ENCODE data around the gene KCNAB1.

The KCNAB1 gene

DNA sequence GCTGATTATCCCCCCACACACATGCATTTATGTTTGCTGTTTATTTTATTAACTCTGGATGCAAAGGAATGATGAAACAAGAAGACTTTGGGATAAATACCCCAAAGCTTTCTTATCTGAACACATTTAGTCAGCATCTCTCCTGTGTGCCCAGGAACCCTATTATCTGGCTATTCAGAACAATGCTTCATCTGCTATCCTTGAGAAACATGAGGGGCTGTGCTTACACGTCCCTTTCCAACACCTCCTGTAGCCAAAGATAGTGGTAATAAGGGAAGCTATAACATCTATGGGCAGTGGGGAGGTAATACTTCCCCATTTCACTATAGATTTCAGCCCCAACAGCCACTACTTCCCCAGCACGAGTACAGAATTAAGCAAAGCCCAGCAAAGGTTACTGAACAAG is 339.8 kb downstream of the KCNAB1 start:
- Histone ChIP-seq H3K9me3 (ENCODE audit: control insufficient read depth, insufficient read depth, low read length) (no peaks in the 10 kb centered on the region), H3K4me1 (ENCODE audit: control insufficient read depth, insufficient read depth, low read length) (peaks cover 19% of the 10 kb centered on the region), H3K27me3 (ENCODE audit: control insufficient read depth, insufficient read depth, low read length) (no peaks in the 10 kb centered on the region), H3K36me3 (ENCODE audit: control insufficient read depth, insufficient read depth, low read length) (no peaks in the 10 kb centered on the region), H3K4me3 (ENCODE audit: low read depth, low read length) (no peak overlapping the region), H3K9ac (ENCODE audit: low read depth, low read length) (no peak overlapping the region)

DNA sequence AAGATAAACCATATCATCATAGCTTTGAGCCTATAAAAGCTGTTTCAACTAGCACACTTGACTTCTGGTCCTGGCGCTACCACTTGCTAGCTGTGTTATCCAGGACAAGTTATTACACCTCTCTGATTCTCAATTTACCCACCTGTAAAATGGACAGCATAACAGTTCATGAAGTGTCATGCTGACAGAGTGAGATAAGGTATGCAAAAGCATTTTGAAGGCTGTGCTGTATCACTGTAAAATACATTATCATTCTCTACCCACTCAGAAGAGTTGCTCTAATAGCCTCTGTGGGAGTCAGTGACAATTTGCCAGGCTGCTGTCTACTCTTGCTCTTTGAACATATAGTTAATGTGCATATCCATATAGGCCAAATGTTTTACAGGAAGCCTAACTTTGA is 341.5 kb downstream of the KCNAB1 start:
- Histone ChIP-seq H3K9me3 (ENCODE audit: control insufficient read depth, insufficient read depth, low read length) (no peaks in the 10 kb centered on the region), H3K27me3 (ENCODE audit: control insufficient read depth, insufficient read depth, low read length) (no peaks in the 10 kb centered on the region), H3K36me3 (ENCODE audit: control insufficient read depth, insufficient read depth, low read length) (no peaks in the 10 kb centered on the region), H3K4me1 (ENCODE audit: control insufficient read depth, insufficient read depth, low read length) (peaks cover 15% of the 10 kb centered on the region), H3K9ac (ENCODE audit: low read depth, low read length) (no peak overlapping the region), H3K4me3 (ENCODE audit: low read depth, low read length) (no peak overlapping the region)

DNA sequence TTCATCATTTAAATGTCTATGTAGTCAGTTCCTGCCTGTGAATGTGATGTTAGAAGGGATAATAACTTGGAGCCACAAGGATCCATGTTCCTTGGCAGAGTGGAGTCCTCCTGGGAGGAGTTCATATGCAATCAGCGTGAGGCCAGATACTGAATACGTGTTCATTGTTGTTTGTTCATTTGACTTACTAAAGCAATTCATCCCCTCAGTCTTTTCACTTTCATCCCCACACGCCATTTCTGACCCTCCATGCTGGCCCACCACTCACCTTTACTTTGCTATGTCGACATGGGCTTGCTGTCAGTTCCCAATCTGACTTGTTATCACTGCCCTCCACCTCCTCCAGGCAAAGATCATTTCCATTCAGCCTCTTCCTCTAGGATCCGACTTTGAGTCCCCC is 342.7 kb downstream of the KCNAB1 start:
- Histone ChIP-seq H3K9ac (ENCODE audit: low read depth, low read length) (no peak overlapping the region), H3K27me3 (ENCODE audit: control insufficient read depth, insufficient read depth, low read length) (no peaks in the 10 kb centered on the region), H3K36me3 (ENCODE audit: control insufficient read depth, insufficient read depth, low read length) (no peaks in the 10 kb centered on the region), H3K4me1 (ENCODE audit: control insufficient read depth, insufficient read depth, low read length) (peaks cover 9% of the 10 kb centered on the region), H3K4me3 (ENCODE audit: low read depth, low read length) (no peak overlapping the region), H3K9me3 (ENCODE audit: control insufficient read depth, insufficient read depth, low read length) (no peaks in the 10 kb centered on the region)

DNA sequence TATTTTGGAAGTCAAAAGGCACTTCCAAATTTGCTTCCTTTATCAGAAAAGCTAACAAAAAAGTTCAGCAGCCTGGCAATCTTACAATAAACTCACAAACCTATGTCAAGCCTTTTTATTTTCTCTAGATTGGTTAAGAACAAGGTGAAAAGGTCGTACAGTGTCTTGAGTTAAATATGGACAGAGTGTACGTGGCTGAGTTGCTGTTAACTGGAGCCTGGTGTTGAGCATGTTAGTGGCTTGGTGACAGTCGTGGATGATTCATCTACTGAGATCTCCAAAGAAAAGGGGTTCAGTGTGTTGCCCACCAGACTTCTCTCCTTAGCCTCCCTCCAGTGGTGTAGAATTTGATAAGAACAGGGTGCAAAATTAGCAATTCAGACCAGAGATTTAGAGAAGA is 344.8 kb downstream of the KCNAB1 start:
- H3K4me1 ChIP-seq (ENCODE audit: control insufficient read depth, insufficient read depth, low read length), result peaks cover 9% of the 10 kb centered on the region
- no peaks in the 10 kb centered on the region for H3K27me3 ChIP-seq (ENCODE audit: control insufficient read depth, insufficient read depth, low read length)
- H3K36me3 ChIP-seq (ENCODE audit: control insufficient read depth, insufficient read depth, low read length), result no peaks in the 10 kb centered on the region
- no peak overlapping the region for H3K4me3 ChIP-seq (ENCODE audit: low read depth, low read length)
- H3K9ac ChIP-seq (ENCODE audit: low read depth, low read length), result no peak overlapping the region
- H3K9me3 ChIP-seq (ENCODE audit: control insufficient read depth, insufficient read depth, low read length), result no peaks in the 10 kb centered on the region

DNA sequence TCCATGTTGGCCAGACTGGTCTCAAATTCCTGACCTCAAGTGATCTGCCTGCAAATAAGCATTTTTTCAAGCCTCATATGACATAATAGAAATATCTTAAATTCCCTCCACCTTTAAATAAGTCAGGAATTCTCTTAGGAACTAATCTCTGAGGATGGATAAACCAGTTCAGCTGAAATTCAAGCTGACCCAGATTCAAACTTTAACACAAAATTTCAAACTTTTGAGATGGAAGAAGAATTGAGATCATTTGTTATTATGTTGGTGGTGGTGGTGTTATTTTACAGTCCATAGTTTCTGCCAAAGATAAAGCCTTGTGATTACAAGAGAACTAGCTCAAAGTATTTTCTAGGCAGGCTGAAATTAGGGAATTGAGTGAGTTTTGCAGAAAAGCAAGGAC is 349.1 kb downstream of the KCNAB1 start:
- H3K9me3 ChIP-seq (ENCODE audit: control insufficient read depth, insufficient read depth, low read length), result no peaks in the 10 kb centered on the region
- no peak overlapping the region for H3K9ac ChIP-seq (ENCODE audit: low read depth, low read length)
- no peaks in the 10 kb centered on the region for H3K4me1 ChIP-seq (ENCODE audit: control insufficient read depth, insufficient read depth, low read length)
- no peaks in the 10 kb centered on the region for H3K36me3 ChIP-seq (ENCODE audit: control insufficient read depth, insufficient read depth, low read length)
- no peak overlapping the region for H3K4me3 ChIP-seq (ENCODE audit: low read depth, low read length)
- no peaks in the 10 kb centered on the region for H3K27me3 ChIP-seq (ENCODE audit: control insufficient read depth, insufficient read depth, low read length)

DNA sequence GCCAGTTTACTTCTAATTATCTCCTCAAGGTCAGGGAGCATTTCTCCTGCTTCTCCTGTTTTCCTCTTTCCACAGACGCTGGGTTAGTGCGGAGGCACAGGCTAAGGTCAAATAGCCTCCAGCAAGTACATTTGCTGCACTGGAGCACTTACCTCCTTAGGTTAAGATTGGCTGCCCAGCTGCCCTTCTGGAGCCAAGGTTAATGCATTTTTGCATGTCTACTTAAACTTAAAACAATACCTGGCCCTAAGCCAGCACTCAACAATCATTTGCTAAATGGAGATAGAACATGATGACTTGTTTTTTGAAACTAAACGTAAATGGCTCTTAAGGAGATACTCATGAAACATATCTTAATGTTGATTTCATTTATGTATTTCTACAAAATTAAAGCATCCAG is 351.1 kb downstream of the KCNAB1 start:
- H3K9me3 ChIP-seq (ENCODE audit: control insufficient read depth, insufficient read depth, low read length), result no peaks in the 10 kb centered on the region
- H3K4me3 ChIP-seq (ENCODE audit: low read depth, low read length), result no peak overlapping the region
- H3K9ac ChIP-seq (ENCODE audit: low read depth, low read length), result no peak overlapping the region
- no peaks in the 10 kb centered on the region for H3K27me3 ChIP-seq (ENCODE audit: control insufficient read depth, insufficient read depth, low read length)
- no peaks in the 10 kb centered on the region for H3K4me1 ChIP-seq (ENCODE audit: control insufficient read depth, insufficient read depth, low read length)
- no peaks in the 10 kb centered on the region for H3K36me3 ChIP-seq (ENCODE audit: control insufficient read depth, insufficient read depth, low read length)

DNA sequence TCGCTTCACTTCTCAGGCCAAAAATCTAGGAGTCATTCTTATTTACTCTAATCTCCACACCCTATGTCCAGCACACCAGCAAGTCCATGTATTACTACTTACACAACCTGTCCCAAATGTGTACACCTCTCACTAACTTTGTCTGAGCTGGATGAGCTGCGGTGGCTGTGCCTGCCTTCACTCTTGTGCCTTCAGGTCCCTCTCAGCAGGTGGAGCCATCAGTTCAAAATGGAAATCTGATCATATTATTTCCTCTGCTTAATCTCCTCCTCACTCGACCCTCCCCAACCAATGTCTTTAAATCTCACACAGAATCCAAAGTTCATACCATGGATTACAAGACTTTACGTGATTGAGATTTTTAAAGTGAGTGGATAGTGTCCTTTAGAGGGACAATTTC is 351.8 kb downstream of the KCNAB1 start:
- H3K27me3 ChIP-seq (ENCODE audit: control insufficient read depth, insufficient read depth, low read length), result no peaks in the 10 kb centered on the region
- H3K36me3 ChIP-seq (ENCODE audit: control insufficient read depth, insufficient read depth, low read length), result no peaks in the 10 kb centered on the region
- H3K9me3 ChIP-seq (ENCODE audit: control insufficient read depth, insufficient read depth, low read length), result no peaks in the 10 kb centered on the region
- H3K4me3 ChIP-seq (ENCODE audit: low read depth, low read length), result no peak overlapping the region
- H3K4me1 ChIP-seq (ENCODE audit: control insufficient read depth, insufficient read depth, low read length), result no peaks in the 10 kb centered on the region
- no peak overlapping the region for H3K9ac ChIP-seq (ENCODE audit: low read depth, low read length)

DNA sequence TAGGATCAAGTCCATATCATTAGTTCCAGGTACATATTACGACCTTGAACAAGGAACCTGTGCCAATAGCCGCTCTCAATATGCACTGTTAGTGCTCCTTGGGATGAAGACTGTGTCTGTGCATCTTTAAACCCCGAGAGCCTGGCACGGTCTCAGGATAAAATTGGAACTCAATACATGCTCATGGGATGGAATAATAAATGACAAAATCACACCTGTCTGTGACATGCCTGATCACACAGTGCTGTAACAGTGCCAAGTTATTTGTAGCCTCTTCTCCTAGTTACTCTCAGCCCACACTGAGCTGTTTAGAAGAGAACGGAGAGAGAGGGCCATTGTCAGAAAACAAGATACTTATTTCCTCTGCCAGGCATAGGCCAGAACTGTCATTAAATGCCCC is 352.3 kb downstream of the KCNAB1 start:
- Histone ChIP-seq H3K36me3 (ENCODE audit: control insufficient read depth, insufficient read depth, low read length) (no peaks in the 10 kb centered on the region), H3K9ac (ENCODE audit: low read depth, low read length) (no peak overlapping the region), H3K9me3 (ENCODE audit: control insufficient read depth, insufficient read depth, low read length) (no peaks in the 10 kb centered on the region), H3K4me1 (ENCODE audit: control insufficient read depth, insufficient read depth, low read length) (no peaks in the 10 kb centered on the region), H3K27me3 (ENCODE audit: control insufficient read depth, insufficient read depth, low read length) (no peaks in the 10 kb centered on the region), H3K4me3 (ENCODE audit: low read depth, low read length) (no peak overlapping the region)

DNA sequence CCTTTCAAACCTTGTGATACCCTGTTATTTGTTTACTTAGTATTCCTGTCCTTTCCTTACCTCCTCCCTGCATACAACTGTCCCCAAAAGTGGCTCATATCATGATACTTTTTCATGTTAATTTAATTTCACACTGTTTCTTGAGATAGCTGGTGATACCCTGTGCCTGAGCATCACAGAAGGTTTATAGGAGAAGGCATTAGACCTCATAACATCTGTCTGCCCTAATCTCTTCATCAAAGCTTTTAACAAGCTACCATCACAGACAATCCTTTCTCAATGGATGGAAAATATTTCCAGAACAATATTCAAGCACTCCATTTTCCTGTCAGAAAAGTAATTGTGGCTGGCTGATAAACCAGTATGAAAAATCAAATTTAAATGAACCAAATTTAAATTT is 353.0 kb downstream of the KCNAB1 start:
- no peaks in the 10 kb centered on the region for H3K4me1 ChIP-seq (ENCODE audit: control insufficient read depth, insufficient read depth, low read length)
- H3K36me3 ChIP-seq (ENCODE audit: control insufficient read depth, insufficient read depth, low read length), result no peaks in the 10 kb centered on the region
- no peaks in the 10 kb centered on the region for H3K27me3 ChIP-seq (ENCODE audit: control insufficient read depth, insufficient read depth, low read length)
- H3K4me3 ChIP-seq (ENCODE audit: low read depth, low read length), result no peak overlapping the region
- H3K9me3 ChIP-seq (ENCODE audit: control insufficient read depth, insufficient read depth, low read length), result no peaks in the 10 kb centered on the region
- H3K9ac ChIP-seq (ENCODE audit: low read depth, low read length), result no peak overlapping the region

DNA sequence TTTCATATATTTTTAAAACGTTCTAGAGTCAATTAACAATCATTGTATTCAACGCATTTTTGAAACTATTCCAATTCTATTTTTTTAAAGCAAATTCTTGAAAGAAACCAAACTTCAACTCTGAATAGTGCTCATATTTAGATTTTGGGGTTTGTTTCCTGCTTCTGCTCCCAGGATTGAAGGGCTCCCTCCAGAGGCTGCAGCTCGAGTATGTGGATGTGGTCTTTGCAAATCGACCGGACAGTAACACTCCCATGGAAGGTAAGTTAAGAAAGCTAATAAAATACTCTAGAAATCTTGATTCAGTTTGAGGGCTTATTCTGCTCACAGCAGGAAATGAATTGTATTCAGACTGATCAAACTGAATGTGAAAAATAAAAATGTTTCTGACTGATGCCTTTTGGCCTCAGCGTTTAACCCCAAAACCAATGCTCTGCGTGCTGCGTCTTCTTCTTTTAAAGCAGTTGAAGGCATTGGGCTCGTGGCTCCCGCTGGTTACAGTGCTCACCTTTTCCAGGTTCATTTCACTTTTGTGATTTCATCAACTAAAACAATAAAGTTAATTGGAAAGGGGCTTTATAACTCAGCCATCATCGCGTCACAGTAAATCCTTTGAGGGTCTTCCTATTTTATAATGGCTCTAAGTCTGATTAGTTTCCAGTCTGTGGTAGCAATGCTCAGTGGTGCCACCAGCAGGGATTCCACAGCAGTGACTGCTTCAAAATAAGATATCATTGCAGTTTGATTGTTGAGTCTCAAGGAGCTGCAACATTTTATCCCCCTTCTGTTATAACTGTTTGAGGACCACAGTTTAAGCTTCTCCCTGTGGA is 354.4 kb downstream of the KCNAB1 start:
- Histone ChIP-seq H3K4me3 (ENCODE audit: low read depth, low read length) (peak overlapping the region; percentile 45), H3K36me3 (ENCODE audit: control insufficient read depth, insufficient read depth, low read length) (no peaks in the 10 kb centered on the region), H3K9ac (ENCODE audit: low read depth, low read length) (no peak overlapping the region), H3K9me3 (ENCODE audit: control insufficient read depth, insufficient read depth, low read length) (no peaks in the 10 kb centered on the region), H3K4me1 (ENCODE audit: control insufficient read depth, insufficient read depth, low read length) (no peaks in the 10 kb centered on the region), H3K27me3 (ENCODE audit: control insufficient read depth, insufficient read depth, low read length) (no peaks in the 10 kb centered on the region)

DNA sequence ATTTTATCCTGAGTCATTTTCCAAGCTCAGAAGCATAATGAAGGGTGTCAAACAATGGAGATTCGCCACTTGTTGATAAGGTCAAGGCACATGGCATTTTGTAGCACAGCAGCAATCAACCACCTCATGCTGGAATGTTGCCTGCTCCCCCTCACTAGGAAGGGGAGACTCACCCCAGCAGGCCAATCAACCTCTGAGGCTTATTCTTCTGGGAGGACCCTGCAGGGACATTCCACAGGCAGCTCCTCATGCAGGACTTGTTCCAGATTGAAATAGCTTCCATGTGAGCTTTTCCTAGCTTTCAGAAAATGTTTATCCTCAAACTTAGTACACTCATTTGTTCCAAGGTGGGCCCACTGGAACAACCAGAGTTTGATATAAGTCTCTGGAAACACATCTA is 356.9 kb downstream of the KCNAB1 start:
- H3K9me3 ChIP-seq (ENCODE audit: control insufficient read depth, insufficient read depth, low read length), result no peaks in the 10 kb centered on the region
- no peaks in the 10 kb centered on the region for H3K36me3 ChIP-seq (ENCODE audit: control insufficient read depth, insufficient read depth, low read length)
- H3K4me3 ChIP-seq (ENCODE audit: low read depth, low read length), result no peak overlapping the region
- H3K4me1 ChIP-seq (ENCODE audit: control insufficient read depth, insufficient read depth, low read length), result peaks cover 4% of the 10 kb centered on the region
- H3K9ac ChIP-seq (ENCODE audit: low read depth, low read length), result no peak overlapping the region
- no peaks in the 10 kb centered on the region for H3K27me3 ChIP-seq (ENCODE audit: control insufficient read depth, insufficient read depth, low read length)

DNA sequence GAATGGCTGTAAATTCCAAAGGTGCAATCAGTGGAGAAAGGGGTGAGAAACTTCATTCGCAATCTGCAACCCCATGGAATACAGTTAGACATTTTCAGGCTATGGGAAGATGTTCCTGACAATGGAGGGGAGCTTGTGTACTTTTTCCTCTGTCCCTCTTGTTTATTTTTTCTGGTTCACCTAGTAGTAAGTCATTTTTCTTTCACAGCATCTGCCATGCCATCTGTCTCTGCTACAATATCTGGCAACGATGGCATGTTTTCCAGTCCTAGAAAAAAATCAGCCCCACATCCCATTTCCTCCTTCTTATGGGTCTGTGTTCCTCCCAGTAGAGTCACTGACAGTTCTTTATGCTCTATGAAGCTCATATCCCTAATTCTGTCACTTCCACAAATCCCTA is 358.5 kb downstream of the KCNAB1 start:
- Histone ChIP-seq H3K27me3 (ENCODE audit: control insufficient read depth, insufficient read depth, low read length) (no peaks in the 10 kb centered on the region), H3K4me1 (ENCODE audit: control insufficient read depth, insufficient read depth, low read length) (peaks cover 4% of the 10 kb centered on the region), H3K36me3 (ENCODE audit: control insufficient read depth, insufficient read depth, low read length) (no peaks in the 10 kb centered on the region), H3K9ac (ENCODE audit: low read depth, low read length) (no peak overlapping the region), H3K4me3 (ENCODE audit: low read depth, low read length) (no peak overlapping the region), H3K9me3 (ENCODE audit: control insufficient read depth, insufficient read depth, low read length) (no peaks in the 10 kb centered on the region)
